Stimulated activated CD8-positive, alpha-beta memory T cell treated with anti-CD3 and anti-CD28 coated beads, Interleukin-15, amount 100 ng/mL, for 24 hours (primary cell): ENCODE measurements around the gene WNT9A.

Experiments used
- DNase-seq: peaks from one replicate; pipeline ENCODE4 v3.0.0-alpha.2; 2020; ENCODE audit warnings: low read depth

The WNT9A gene

GRCh38 chr1:227924168-227924832 lies 23.4 kb downstream of the WNT9A start:
- DNase-seq: no peak

DNA sequence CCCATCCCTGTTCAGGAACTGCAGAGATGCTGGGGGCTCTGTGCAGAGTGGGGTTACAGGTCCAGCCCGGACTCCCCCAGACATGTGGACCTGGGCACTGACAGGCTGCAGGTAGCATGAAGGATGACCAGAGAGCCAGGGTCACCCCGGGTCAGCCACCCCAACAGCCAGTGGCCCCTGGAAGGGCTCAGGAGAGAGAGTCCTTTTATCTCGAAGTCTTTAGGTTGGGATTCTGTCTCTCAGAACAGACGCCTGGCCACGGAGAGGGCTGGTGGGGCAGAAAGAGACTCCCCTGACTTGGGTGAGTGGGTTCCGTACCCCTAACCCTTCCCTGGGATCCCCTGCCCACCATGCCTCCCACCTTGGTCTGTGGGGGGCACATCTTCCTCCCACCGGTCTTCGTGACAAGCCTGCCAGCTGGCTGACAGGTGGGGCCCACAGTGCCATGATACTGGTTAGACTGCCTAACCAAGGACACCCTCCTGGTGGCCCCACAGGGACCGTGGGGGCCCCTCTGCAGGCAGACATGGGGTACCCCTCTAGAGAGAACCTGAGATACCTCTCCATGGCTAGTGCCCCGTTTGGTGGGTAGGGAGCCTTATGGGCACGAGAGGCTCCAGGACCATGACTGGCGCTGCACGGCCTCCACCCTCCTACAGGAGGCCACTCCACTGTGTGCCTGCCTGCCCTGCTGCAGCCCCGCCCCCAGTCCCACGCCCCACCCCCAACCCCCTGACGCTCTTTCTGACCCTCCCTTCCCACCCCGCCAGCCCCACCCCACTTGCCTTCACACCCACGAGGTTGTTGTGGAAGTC lies 24.2 kb downstream of the WNT9A start:
- DNase-seq: no peak

GRCh38 chr1:227922501-227923352 lies 25.0 kb downstream of the WNT9A start:
- DNase-seq: no peak

- DNase-seq: no peak
Observed at GRCh38 chr1:227921461-227922185, 26.1 kb downstream of the WNT9A start.

DNA sequence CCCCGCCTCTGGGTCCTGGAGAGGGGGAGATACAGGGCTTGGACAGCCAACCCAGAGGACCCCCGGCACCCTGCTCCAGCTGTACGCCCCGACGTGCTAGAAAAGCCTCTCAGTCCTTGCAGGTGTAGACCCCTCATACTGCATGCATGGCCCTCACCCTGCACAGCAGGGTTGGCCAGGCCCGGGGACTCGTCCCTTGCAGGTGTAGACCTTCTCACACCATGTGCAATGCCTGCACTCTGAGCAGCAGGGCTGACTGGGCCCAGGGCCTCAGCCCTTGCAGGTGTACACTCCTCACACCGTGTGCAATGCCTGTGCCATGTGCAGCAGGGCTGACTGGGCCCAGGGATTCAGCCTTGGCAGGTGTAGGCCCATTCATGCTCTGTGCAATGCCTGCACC lies 26.8 kb downstream of the WNT9A start:
- DNase-seq: no peak

DNA sequence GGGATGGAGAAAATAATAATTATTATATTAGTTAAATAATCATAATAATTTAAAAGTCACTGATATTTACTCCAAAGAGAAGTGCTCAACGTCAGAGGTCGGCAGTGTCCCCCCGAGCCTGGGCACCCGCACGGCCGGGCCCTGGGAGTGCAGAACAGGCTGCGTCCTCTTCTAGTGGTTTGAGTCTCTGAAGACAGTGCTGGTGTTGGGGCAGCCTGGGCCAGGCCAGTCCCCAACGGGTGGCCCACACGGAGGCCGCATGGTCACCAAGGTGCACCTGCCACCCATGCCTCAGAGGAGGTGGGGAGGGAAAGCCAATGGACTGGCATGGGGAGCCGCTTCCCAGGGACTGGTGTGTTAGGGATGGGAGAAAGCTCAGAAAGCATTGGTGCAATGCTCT lies 27.3 kb downstream of the WNT9A start:
- DNase-seq: no peak

- DNase-seq: no peak
Observed at GRCh38 chr1:227919906-227920305, 27.8 kb downstream of the WNT9A start.

DNA sequence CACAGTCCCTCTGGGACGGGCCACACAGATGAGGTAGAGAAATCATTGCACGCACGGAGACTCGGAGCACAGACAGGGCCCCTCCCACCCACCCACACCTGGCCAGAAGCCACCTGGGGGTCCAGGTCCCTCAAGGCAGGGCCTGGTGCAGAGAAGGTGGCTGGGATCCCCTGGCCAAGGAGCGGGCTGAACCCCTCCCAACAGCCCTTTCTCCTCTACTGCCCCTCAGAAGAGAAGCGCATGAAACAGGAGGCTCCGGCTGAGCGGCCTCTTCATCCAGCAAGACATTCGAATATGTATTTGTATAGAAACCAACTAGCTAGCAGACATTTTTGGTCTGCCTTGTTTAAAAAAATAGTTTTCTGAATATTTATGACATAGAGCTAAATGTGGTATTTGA lies 29.0 kb downstream of the WNT9A start:
- no peak for DNase-seq

DNA sequence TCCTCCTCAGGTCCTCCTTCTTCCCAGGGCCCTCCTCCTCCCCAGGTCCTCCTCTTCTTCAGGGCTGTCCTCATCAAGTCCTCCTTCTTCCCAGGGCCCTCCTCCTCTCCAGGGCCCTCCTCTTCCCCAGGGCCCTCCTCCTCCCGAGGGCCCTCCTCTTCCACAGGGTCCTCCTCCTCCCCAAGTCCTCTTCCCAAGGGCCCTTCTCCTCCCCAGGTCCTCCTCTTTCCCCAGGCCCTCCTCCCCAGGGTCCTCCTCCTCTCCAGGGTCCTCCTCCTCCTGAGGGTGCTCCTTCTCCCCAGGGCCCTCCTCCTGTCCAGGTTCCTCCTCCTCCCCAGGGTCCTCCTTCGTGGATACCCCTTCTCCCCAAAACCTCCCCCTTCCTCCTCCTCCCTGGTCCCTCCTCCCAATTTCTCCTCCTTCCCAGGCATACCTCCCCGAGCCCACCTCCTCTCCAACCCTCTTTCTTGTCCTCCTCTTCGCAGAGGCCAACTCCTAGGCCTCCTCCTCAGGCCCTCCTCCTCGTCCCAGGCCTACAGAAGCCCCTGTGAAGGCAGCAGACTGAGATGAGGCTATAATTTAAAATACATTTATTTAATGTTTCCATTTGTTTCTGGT lies 29.5 kb downstream of the WNT9A start:
- DNase-seq: no peak

GRCh38 chr1:227917081-227917950 lies 30.4 kb downstream of the WNT9A start:
- no peak for DNase-seq

GRCh38 chr1:227916655-227917054 lies 31.1 kb downstream of the WNT9A start:
- DNase-seq: no peak

GRCh38 chr1:227915564-227916553 lies 31.9 kb downstream of the WNT9A start:
- no peak for DNase-seq

DNA sequence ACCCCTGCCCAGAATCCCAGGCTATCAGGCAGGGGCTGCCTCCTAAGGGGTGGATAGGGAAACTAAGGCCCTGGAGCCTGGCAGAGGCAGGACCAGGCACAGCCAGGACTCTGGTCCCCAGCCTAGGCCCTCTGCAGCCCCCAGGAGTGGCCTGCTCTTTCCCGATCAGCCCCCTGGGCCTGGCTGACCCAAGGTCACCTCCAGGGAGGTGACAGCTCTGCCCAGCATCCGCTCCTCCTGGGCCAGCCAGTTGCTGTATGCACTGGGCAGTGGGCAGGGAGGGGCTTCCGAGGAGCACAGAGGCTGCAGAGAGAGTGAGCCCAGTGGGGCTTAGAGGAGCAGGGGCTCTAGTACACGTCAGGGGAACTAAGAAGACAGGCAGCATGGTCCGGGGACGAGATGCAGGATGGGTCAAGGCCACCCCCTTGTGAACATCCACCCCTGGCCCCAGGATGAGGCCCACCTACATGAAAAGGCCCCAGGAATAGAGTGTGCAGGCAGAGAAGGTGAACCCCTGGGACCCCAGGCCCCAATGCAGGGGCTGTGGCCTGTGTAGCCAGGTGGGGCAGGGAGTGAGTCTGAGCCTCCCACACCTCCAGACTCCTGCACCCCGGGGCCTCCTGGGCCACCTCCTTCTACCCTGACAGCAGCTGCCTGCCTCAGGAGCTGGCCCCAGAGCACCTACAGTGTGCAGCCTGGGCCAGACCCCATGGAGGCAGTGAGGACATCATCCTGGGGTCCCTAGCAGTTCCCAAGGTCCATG lies 32.8 kb downstream of the WNT9A start:
- no peak for DNase-seq

DNA sequence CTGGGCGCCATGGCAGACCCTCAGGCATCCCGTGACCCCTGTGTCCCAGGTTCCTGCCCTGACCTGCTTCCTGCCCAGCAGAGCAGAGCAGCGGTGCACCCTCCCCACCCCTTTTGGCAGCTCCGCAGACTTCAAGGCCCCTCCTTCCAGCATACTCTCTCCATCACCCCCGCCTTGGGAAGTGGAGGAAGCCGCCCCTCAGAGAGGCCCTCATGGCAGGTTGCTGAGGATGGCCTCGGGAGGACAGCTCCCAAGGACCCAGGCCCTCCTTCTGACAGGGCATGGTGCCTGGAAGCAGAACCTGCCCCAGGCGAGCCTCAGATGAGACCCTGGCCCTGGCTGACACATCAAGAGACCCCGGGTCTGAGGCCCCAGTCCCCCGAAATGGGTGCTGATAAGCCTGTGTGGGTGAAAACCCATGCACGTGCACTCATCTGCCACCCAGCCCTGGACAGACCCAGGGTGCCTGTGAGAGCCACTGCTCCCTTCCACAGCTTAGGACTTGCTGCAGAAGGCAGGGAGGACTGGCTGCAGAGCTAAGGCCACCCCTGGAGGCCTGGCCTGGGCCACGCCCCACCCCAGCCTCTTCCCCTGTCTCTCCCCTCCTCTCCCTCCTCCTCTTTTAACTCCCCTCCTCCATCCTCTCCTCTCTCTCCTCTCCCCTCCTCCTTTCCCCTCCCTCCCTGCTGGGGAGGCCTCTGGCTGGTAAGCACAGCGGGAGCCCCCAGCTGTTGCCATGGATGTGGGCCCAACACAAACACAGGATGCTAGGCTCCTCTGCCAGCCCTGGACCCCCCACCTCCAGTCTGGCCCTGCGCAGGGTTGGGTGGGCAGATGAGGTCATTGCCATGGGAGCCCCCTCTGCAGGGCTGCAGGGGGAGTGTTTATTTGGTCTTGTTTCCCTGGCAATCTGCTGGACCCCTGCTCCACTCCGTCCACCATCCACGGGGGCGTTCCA lies 33.7 kb downstream of the WNT9A start:
- no peak for DNase-seq

- DNase-seq: no peak
Observed at GRCh38 chr1:227913396-227913763, 34.4 kb downstream of the WNT9A start.

DNA sequence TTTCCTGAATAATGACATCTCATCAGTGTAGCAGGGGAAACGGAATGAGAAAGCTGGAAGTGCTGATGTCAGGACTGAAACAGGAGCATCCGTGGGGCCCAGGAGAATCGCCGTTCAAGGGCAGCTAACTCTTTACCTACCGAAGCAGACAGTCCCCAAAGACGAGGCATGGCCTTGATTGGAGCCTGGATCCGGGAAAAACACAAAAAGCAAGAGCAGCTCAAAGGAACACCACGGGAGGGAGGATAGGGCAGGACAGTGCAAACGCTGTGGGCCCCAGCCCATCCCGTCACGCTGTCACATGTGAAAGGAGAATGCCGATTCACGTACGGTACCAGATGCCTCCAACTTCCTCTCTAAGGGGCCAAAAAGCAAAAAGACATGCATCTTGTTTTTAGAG lies 34.9 kb downstream of the WNT9A start:
- DNase-seq: no peak

DNA sequence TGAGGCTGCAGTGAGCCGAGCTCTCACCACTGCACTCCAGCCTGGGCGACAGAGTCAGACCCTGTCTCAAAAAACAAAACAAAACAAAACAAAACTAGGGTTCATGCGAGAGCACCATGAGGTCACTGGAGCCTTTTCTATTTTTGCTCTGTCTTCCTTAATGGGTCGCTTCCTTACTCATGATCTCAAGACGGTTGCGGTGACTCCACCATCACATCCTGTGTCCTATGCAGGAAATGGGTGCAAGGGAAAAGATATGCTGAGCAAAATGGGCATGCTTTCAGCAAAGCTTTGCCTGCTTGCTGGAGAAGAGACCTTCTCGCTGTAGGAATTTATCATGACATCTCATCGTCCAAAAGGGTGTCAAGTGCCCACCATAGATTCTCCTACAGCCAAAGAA lies 36.4 kb downstream of the WNT9A start:
- DNase-seq: no peak
